OCI-LY1 (cell line): Measurements from ENCODE around the gene KDM7A.

Experiments
- H2AFZ ChIP-seq: fragments of 200-600 bp; sonication (generic), shearing (Covaris generic); 2 replicates; pipeline ENCODE4 v1.6.0; 2014; ENCODE audit warnings: antibody characterized with exemption, mild to moderate bottlenecking, low read length
- H3F3A ChIP-seq: fragments of 200-600 bp; sonication (generic), shearing (Covaris generic); 2 replicates; pipeline ENCODE4 v1.6.0; 2014; ENCODE audit warnings: mild to moderate bottlenecking, antibody characterized with exemption, low read length, moderate library complexity; ENCODE audit not compliant: insufficient read depth
- H3K27ac ChIP-seq: fragments of 200-600 bp; sonication (generic); 2 replicates; pipeline ENCODE4 v1.5.1; 2014; ENCODE audit warnings: low read length, mixed run types, mild to moderate bottlenecking, low read depth; ENCODE audit not compliant: poor library complexity, severe bottlenecking
- H3K27me3 ChIP-seq: fragments of 200-600 bp; sonication (generic); 2 replicates; pipeline ENCODE4 v1.6.0; 2014; ENCODE audit warnings: antibody characterized with exemption, mild to moderate bottlenecking, low read length, moderate library complexity; ENCODE audit not compliant: insufficient read depth
- H3K36me3 ChIP-seq: fragments of 200-600 bp; sonication (generic); 2 replicates; pipeline ENCODE4 v1.6.1; 2014; ENCODE audit warnings: mild to moderate bottlenecking, antibody characterized with exemption, low read length, moderate library complexity, mixed read lengths; ENCODE audit not compliant: insufficient read depth
- H3K4me1 ChIP-seq: fragments of 200-600 bp; sonication (generic); 2 replicates; pipeline ENCODE4 v1.5.1; 2014; ENCODE audit warnings: mild to moderate bottlenecking, low read length, moderate library complexity; ENCODE audit not compliant: insufficient read depth, severe bottlenecking
- H3K4me2 ChIP-seq: fragments of 200-600 bp; sonication (generic), shearing (Covaris generic); 2 replicates; pipeline ENCODE4 v1.6.1; 2014; ENCODE audit warnings: low read length
- H3K4me3 ChIP-seq: fragments of 200-600 bp; sonication (generic); 2 replicates; pipeline ENCODE4 v1.5.1; 2014; ENCODE audit warnings: low read length, low read depth, mild to moderate bottlenecking, mixed read lengths; ENCODE audit not compliant: poor library complexity, severe bottlenecking
- H3K79me2 ChIP-seq: fragments of 200-600 bp; shearing (Covaris generic); 2 replicates; pipeline ENCODE4 v1.6.1; 2016; ENCODE audit warnings: mixed run types, low read length, mixed read lengths; ENCODE audit not compliant: insufficient read depth
- H3K9ac ChIP-seq: fragments of 200-600 bp; sonication (generic), shearing (Covaris generic); 2 replicates; pipeline ENCODE4 v1.6.1; 2014; ENCODE audit warnings: mild to moderate bottlenecking, low read length, mixed read lengths
- H3K9me2 ChIP-seq: fragments of 200-600 bp; sonication (generic), shearing (Covaris generic); 2 replicates; pipeline ENCODE4 v1.6.1; 2014; ENCODE audit warnings: low read depth, mild to moderate bottlenecking, low read length, mixed read lengths
- H3K9me3 ChIP-seq: fragments of 200-600 bp; shearing (Covaris generic); 2 replicates; pipeline ENCODE4 v1.6.1; 2014; ENCODE audit warnings: low read length, mixed read lengths
- H4K20me1 ChIP-seq: fragments of 200-600 bp; sonication (generic), shearing (Covaris generic); 2 replicates; pipeline ENCODE4 v1.6.0; 2016; ENCODE audit warnings: mild to moderate bottlenecking, low read length; ENCODE audit not compliant: insufficient read depth
- EZH2 ChIP-seq: fragments of 200-600 bp; sonication (generic), shearing (Covaris generic); IDR thresholded peaks from 2 replicates; pipeline ENCODE4 v1.8.0; 2017; ENCODE audit warnings: borderline replicate concordance, mixed run types, mild to moderate bottlenecking, antibody characterized with exemption, low read length, moderate library complexity, mixed read lengths
- TF ChIP-seq, protein P1 (sequence below): fragments of 200-600 bp; sonication (generic), shearing (Covaris generic); IDR thresholded peaks from 2 replicates; pipeline ENCODE4 v1.5.1; 2017; ENCODE audit warnings: mild to moderate bottlenecking, antibody characterized with exemption, low read length, moderate library complexity, mixed read lengths

Gene KDM7A

DNA sequence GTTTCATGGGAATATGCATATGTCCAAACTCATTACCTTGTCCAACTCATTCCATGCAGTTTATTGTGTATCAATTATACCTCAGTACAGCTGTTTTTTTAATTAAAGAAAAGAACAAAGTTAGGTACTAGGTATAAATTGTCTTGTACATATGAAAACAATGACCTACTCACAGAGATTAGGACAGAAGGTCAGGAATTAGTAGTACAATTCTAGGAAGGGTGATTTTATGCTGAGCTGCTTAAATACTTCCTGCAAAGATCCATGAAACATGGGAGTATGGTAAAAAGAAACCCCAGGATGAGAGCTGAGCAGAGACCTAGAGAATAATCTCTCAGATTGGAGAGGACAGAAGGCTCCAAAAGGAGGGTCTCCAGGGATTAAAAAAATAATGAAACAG, 13.8 kb upstream of the KDM7A start:
- H3K27ac ChIP-seq = no peak overlapping the region
- no peak overlapping the region for H2AFZ ChIP-seq
- H3K9me2 ChIP-seq = no peaks in the 10 kb centered on the region
- H3K27me3 ChIP-seq = peaks cover 13% of the 10 kb centered on the region; the same call in 1 of the 2 replicates
- no peaks in the 10 kb centered on the region for H3K9me3 ChIP-seq
- no peaks in the 10 kb centered on the region for H3F3A ChIP-seq
- TF ChIP-seq, protein P1, sequence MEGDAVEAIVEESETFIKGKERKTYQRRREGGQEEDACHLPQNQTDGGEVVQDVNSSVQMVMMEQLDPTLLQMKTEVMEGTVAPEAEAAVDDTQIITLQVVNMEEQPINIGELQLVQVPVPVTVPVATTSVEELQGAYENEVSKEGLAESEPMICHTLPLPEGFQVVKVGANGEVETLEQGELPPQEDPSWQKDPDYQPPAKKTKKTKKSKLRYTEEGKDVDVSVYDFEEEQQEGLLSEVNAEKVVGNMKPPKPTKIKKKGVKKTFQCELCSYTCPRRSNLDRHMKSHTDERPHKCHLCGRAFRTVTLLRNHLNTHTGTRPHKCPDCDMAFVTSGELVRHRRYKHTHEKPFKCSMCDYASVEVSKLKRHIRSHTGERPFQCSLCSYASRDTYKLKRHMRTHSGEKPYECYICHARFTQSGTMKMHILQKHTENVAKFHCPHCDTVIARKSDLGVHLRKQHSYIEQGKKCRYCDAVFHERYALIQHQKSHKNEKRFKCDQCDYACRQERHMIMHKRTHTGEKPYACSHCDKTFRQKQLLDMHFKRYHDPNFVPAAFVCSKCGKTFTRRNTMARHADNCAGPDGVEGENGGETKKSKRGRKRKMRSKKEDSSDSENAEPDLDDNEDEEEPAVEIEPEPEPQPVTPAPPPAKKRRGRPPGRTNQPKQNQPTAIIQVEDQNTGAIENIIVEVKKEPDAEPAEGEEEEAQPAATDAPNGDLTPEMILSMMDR = no peak
- TF ChIP-seq EZH2 = no peak
- no peaks in the 10 kb centered on the region for H4K20me1 ChIP-seq
- H3K4me3 ChIP-seq = no peak overlapping the region
- H3K4me2 ChIP-seq = no peak overlapping the region
- no peak overlapping the region for H3K9ac ChIP-seq
- no peaks in the 10 kb centered on the region for H3K4me1 ChIP-seq
- H3K79me2 ChIP-seq = no peaks in the 10 kb centered on the region
- no peaks in the 10 kb centered on the region for H3K36me3 ChIP-seq

DNA sequence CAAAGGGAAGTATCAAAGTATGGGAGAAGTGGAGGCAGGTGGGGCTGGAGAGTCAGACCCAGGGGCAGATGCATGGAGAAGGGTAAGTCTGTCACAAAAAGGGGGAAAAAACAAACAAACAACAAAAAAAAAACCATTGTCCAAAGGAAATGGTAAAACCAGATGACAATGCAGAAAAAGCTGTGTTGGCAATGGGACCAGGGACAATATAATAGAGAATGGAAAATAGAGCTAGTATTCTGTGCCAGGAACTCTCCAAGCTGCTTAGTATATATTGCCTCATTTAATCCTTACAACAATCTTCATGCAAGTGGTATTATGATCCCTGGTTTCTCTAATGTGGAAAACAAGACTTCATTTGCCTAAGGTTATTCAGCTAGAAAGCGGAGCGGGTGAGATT, 13.1 kb upstream of the KDM7A start:
- Histone ChIP-seq H3K4me3 (no peak overlapping the region), H3K9ac (no peak overlapping the region), H3K9me3 (no peaks in the 10 kb centered on the region), H2AFZ (no peak overlapping the region), H3K27me3 (peaks cover 13% of the 10 kb centered on the region; the same call in 1 of the 2 replicates), H3K79me2 (no peaks in the 10 kb centered on the region), H3K9me2 (no peaks in the 10 kb centered on the region), H4K20me1 (no peaks in the 10 kb centered on the region), H3K27ac (no peak overlapping the region), H3K4me1 (no peaks in the 10 kb centered on the region), H3F3A (no peaks in the 10 kb centered on the region), H3K4me2 (no peak overlapping the region), H3K36me3 (no peaks in the 10 kb centered on the region)
- no peak for TF ChIP-seq EZH2
- TF ChIP-seq, protein P1 = no peak

DNA sequence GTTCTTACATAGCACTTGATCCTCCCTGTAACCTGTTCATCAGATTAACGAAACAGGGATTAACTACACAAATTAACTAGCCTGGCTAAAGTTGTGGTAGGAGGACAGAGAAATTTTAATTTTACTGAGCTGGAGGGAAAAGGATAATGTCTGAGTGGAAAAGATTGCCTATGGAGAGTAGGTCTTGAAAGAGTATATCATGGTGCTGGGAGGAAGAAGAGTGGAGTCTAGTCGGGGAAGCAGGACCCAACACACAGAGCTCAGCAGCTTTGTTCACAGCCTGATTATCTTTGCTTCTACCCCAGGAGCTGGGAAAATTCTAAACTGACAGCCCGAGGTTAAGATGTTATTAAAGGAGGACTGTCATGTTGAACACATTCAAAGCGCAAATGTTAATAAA, 6.1 kb upstream of the KDM7A start:
- Histone ChIP-seq H3K79me2 (no peaks in the 10 kb centered on the region), H3K9ac (no peak overlapping the region), H4K20me1 (no peaks in the 10 kb centered on the region), H3K4me3 (no peak overlapping the region), H3K36me3 (no peaks in the 10 kb centered on the region), H3K9me3 (no peaks in the 10 kb centered on the region), H3K27me3 (peaks cover 6% of the 10 kb centered on the region; the same call in 1 of the 2 replicates), H3K4me1 (no peaks in the 10 kb centered on the region), H3K27ac (no peak overlapping the region), H3K4me2 (no peak overlapping the region), H3F3A (no peaks in the 10 kb centered on the region), H3K9me2 (no peaks in the 10 kb centered on the region), H2AFZ (no peak overlapping the region)
- TF ChIP-seq EZH2 = no peak
- TF ChIP-seq, protein P1 = no peak
